HEK293T (cell line): ENCODE data around the gene SLC7A9.
"Not testable (repeated sequence)": the region's sequence is repeated elsewhere in the genome, so short reads cannot be mapped to it uniquely, and the experiment has no call there.

Source experiments
- ARNT ChIP-seq: fragments of 450-650 bp; IDR thresholded peaks from 2 replicates; pipeline ENCODE4 v1.6.1; 2017; ENCODE audit warnings: mild to moderate bottlenecking
- FOXM1 ChIP-seq: fragments of 450-650 bp; IDR thresholded peaks from 2 replicates; pipeline ENCODE4 v1.6.1; 2017; ENCODE audit warnings: mild to moderate bottlenecking, borderline replicate concordance

DNA sequence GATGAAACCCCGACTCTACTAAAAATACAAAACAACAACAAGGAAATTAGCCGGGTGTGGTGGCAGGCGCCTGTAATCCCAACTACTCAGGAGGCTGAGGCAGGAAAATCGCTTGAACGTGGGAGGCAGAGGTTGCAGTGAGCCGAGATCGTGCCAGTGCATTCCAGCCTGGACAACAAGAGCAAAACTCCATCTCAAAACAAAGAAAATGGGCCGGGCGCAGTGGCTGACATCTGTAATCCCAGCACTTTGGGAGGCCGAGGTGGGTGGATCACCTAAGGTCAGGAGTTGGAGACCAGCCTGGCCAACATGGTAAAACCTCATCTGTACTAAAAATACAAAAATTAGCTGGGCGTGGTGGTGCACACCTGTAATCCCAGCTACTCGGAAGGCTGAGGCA, 37.5 kb downstream of the SLC7A9 start:
- not testable (repeated sequence) for TF ChIP-seq ARNT, FOXM1
